Stimulated activated CD4-positive, alpha-beta T cell treated with anti-CD3 and anti-CD28 coated beads, Interleukin-12 subunit alpha, Interleukin-12 subunit beta, amount 100 ng/mL, for 48 hours (primary cell): Measurements from ENCODE around the gene PSMB1.
A peak's percentile ranks its signal among the peaks of the same experiment; 100 is the strongest.
"Not testable (repeated sequence)": the region's sequence is repeated elsewhere in the genome, so short reads cannot be mapped to it uniquely, and the experiment has no call there.

ENCODE experiments used
- DNase-seq, 3 donors: peaks; one replicate each; pipeline ENCODE4 v3.0.0-alpha.2; 2020; ENCODE audit warnings: low read depth in 2 of 3, low spot score in 1 of 3

Gene PSMB1

GRCh38 chr6:170536671-170537070 lies 16.4 kb downstream of the PSMB1 start:
- DNase-seq: no peak

DNA sequence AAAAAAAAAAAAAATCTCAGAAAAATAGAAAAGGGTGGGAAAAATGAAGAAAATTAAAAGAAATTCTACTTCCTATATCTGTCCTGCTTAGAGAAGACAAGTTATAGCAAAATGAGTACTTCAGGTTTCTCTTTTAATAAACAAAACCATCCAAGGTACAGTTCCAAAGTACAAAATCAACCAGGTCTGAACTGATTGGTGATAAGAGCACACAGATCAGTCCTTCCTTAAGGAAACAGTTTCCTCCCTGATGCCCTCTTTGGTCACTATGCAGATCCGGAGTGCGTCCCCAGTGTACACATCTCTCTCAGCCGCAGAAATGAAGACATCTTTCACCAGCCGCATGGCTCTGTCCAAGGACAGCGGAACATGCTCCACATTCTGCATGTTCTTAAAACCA lies 18.1 kb downstream of the PSMB1 start:
- DNase-seq: no peak

DNA sequence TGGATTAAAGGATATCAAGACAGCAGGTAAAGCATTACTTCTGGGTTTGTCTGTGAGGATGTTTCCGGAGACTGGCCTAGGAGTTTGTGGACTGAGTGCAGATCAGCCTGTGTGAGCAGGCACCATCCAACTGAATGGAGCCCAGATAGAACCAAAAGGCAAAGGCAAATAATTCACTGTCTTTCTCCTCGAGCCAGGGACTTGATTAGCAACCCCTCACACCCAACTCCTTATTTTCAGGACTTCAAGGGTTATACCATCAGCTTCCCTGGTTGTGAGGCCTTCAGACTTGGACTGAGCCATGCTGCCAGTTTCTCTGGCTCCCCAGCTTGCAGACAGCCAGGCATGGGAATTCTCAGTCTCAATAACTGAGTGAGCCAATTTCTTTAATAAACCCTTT lies 19.3 kb downstream of the PSMB1 start:
- no peak for DNase-seq

DNA sequence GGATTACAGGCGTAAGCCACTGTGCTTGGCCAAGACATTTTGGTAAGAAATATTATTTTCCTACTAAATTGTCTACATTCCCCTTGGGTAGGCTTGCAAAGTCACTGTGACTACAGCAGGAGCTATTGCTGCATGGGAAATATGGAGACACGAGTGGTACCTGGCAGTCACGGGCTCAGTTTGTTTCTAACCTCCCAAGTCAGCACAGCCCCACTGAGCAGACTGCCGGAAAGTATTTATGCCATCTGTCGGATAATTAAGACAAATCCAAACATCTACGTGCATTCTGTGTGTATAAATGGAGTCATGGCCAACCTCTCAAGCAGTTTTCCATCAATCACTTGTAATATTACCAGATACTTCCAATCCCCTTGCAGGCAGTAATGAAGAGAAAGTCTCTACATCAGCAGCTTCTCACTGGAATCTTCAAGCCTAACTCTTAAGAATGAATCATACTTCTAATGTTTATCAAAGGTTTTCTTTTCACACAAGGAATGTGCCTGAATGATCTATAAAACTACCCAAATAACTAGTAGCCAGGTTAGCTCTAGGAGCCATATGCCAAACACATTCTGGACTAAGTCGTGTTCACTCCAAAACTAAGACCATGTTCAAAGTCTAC lies 20.1 kb downstream of the PSMB1 start:
- no peak for DNase-seq

- peak; percentile 28 to 56 (median 43) for DNase-seq
Measured at GRCh38 chr6:170529839-170530469, 23.2 kb downstream of the PSMB1 start.

DNA sequence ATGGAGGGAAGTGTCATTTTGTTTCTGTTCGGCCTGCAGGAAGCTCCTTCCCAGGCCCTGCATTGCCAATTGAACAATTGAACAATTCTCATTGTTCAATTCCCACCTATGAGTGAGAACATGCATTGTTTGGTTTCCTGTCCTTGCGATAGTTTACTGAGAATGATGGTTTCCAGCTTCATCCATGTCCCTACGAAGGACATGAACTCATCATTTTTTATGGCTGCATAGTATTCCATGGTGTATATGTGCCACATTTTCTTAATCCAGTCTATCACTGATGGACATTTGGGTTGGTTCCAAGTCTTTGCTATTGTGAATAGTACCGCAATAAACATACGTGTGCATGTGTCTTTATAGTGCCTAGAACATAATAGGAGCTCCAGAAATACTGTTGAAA lies 25.1 kb downstream of the PSMB1 start:
- DNase-seq: not testable (repeated sequence)

GRCh38 chr6:170525795-170526194 lies 27.3 kb downstream of the PSMB1 start:
- DNase-seq: no peak

DNA sequence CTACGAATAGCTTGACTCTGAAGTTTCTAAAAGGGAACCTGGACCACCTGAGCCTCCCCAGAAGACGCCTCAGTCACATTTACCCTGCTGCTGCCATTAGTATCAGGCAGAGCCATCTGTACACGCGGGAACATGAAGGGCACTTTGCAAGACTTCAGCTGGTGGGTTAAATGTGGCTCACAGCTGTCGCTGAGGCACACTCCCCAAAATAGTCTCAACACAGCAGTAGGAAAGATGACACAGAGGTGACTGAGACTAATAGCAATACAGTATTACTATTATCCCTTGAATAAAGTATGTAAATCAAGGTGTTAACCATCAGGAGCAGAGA lies 29.0 kb downstream of the PSMB1 start:
- DNase-seq: no peak

DNA sequence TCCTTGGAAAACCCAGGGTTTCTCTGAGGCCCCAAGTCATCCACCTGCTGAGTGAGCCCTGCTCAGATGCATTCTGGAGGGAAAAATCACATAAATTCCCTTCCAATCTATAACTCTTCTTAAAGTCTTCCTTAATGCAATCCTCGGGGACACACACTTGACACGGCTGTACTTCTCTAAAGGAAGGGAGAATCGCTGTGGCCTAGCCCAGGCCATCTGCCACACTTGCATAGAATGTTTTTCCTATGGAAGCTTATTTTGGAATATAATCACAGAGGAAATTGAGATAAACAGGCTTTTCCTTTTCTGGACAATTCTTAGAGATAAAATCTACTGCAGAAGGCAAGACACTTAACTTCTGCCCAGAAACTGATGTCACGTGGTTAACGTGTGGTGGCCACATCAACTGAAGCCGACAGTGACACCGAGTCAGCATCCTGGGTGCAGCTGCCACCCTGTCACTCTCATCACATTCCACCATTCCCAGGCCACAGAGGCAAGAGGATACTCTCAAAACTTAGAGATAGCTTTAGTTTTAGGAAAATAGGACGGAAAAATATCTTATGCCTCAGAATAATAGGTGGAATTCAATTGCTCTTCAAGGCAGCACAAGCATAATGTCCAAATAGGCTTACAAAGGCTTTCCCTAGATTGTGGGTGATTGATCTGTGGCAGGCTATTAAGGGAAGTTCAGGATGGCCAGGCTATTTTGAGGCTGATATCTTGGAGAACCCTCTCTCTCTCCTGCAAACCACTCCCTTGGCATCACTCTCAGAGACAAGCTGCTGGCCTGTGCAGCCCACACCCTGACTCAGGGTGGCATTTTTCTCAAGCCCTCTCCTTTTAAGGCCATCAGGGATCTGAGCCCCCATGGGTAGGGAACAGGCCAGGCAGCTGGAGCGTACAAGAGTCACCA lies 29.6 kb downstream of the PSMB1 start:
- no peak for DNase-seq

- DNase-seq: no peak
Measured at GRCh38 chr6:170522565-170523183, 30.4 kb downstream of the PSMB1 start.

GRCh38 chr6:170516783-170517616 lies 36.1 kb downstream of the PSMB1 start:
- peak in 2 of 3 donors; percentile 5 to 20 for DNase-seq

DNA sequence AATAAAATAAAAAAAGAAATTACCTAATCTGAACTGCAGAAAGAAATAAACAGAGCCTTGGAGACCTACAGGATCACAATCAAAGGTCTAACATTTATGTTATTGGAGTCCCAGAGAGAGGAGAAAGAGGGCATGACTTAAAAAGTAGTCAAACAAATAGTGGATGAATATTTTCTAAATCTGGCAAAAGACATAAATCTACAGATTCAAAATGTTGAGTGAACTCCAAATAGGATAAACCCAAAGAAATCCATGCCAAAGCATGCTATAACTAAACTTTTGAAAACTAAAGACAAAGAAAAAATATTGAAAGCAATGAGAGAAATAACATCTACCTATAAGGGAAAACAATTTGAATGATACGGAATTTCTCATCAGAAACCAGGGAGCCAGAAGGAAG lies 38.2 kb downstream of the PSMB1 start:
- DNase-seq: no peak

DNA sequence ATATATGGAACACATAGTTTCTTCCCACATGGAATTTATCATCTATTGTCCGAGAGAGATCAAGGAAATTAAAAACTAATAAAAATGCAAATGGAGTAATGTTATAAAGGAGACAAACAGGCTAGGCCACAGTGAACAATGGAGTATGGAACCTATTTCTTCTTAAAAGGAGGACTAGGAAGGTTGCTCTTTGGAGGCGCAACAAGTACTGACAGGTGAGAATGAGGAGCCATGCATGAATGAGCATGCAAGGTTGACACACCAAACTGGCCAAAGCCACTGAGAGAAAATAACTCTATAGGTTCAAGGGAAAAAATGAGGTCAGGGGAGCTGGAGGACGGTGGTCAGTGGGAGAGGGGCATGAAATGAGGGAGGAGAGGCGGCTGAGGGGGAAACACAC lies 40.9 kb downstream of the PSMB1 start:
- no peak for DNase-seq

GRCh38 chr6:170510631-170511030 lies 42.5 kb downstream of the PSMB1 start:
- DNase-seq: no peak

DNA sequence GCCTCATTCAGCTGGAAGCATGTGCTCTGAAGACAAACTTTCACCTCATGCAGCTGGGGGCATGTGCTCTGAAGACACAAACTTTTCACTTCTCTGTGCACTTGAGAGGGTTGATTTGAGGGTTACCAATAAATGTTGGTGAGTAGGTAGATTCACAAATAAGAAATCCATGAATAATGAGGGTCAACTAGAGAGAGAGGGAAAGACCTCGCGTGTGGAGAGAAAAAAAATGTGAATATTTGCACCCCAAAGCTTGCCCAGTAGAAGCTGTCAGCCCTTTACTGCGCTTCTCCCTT lies 43.4 kb downstream of the PSMB1 start:
- no peak for DNase-seq

- DNase-seq: not testable (repeated sequence)
Measured at GRCh38 chr6:170508892-170509722, 44.0 kb downstream of the PSMB1 start.

DNA sequence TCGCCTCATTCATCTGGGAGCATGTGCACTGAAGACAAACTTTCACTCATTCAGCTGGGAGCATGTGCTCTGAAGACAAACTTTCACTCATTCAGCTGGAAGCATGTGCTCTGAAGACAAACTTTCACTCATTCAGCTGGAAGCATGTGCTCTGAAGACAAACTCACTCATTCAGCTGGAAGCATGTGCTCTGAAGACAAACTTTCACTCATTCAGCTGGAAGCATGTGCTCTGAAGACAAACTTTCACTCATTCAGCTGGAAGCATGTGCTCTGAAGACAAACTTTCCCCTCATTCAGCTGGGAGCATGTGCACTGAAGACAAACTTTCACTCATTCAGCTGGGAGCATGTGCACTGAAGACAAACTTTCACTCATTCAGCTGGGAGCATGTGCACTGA lies 44.8 kb downstream of the PSMB1 start:
- not testable (repeated sequence) for DNase-seq

DNA sequence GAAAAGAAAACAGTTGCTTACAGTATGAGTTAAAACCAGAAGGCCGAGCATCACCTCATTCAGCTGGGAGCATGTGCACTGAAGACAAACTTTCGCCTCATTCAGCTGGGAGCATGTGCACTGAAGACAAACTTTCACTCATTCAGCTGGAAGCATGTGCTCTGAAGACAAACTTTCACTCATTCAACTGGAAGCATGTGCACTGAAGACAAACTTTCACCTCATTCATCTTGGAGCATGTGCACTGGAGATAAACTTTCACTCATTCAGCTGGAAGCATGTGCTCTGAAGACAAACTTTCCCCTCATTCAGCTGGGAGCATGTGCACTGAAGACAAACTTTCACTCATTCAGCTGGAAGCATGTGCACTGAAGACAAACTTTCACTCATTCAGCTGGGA lies 45.4 kb downstream of the PSMB1 start:
- DNase-seq: not testable (repeated sequence)

- no peak for DNase-seq
Measured at GRCh38 chr6:170506446-170506845, 46.7 kb downstream of the PSMB1 start.

GRCh38 chr6:170505306-170505705 lies 47.8 kb downstream of the PSMB1 start:
- DNase-seq: no peak
